Endodermal cell (in vitro differentiated cells): ENCODE data around the gene MDM1. TPM values are rescaled to one million over a fixed set of nuclear protein-coding genes. Genes with fewer than 3 reads are reported as not detected.

Source experiments
- DNase-seq: peaks from one replicate; pipeline ENCODE4 v3.0.0-alpha.2; 2017
- H3K27ac ChIP-seq: 2 replicates; pipeline ENCODE4 v1.5.1; 2013; ENCODE audit warnings: mild to moderate bottlenecking, low read depth, low read length, moderate library complexity
- H3K27me3 ChIP-seq: 2 replicates; pipeline ENCODE4 v1.6.1; 2013; ENCODE audit warnings: mild to moderate bottlenecking, low read length, moderate library complexity; ENCODE audit not compliant: insufficient read depth, control insufficient read depth, poor library complexity, severe bottlenecking
- H3K36me3 ChIP-seq: 2 replicates; pipeline ENCODE4 v1.7.0; 2013; ENCODE audit warnings: mild to moderate bottlenecking, low read length, moderate library complexity; ENCODE audit not compliant: control insufficient read depth, insufficient read depth
- H3K4me1 ChIP-seq: one replicate; pipeline ENCODE4 v1.7.0; 2013; ENCODE audit warnings: low read length; ENCODE audit not compliant: control insufficient read depth, insufficient read depth
- H3K4me3 ChIP-seq: 2 replicates; pipeline ENCODE4 v1.5.1; 2013; ENCODE audit warnings: mild to moderate bottlenecking, low read length, moderate library complexity
- H3K9ac ChIP-seq: 2 replicates; pipeline ENCODE4 v1.6.1; 2013; ENCODE audit warnings: mild to moderate bottlenecking, low read length, moderate library complexity; ENCODE audit not compliant: poor library complexity, severe bottlenecking; ENCODE audit errors: extremely low read depth
- H3K9me3 ChIP-seq: 2 replicates; pipeline ENCODE4 v1.6.1; 2013; ENCODE audit warnings: mild to moderate bottlenecking, low read length, moderate library complexity; ENCODE audit not compliant: control insufficient read depth
- H3K27ac Mint-ChIP-seq: 2 replicates; pipeline ENCODE4 v1.8.0; 2020; ENCODE audit warnings: mixed read lengths
- H3K27me3 Mint-ChIP-seq: 2 replicates; pipeline ENCODE4 v1.8.0; 2021; ENCODE audit warnings: mild to moderate bottlenecking, mixed read lengths; ENCODE audit not compliant: insufficient read depth
- H3K36me3 Mint-ChIP-seq: 2 replicates; pipeline ENCODE4 v1.8.0; 2020; ENCODE audit warnings: low read depth, mixed read lengths
- H3K4me1 Mint-ChIP-seq: 2 replicates; pipeline ENCODE4 v1.8.0; 2020; ENCODE audit warnings: mixed read lengths
- H3K4me3 Mint-ChIP-seq: 2 replicates; pipeline ENCODE4 v1.8.0; 2020; ENCODE audit warnings: mild to moderate bottlenecking, moderate library complexity, mixed read lengths
- H3K9me3 Mint-ChIP-seq: 2 replicates; pipeline ENCODE4 v1.8.0; 2020; ENCODE audit warnings: mild to moderate bottlenecking, mixed read lengths
- WGBS, 2 experiments: methylation state at CpG; one replicate each; pipeline versions ENCODE4 v1.1.5 to v1.1.7; 2013; ENCODE audit warnings: missing lambda C conversion rate in 2 of 2, mixed read lengths in 1 of 2; ENCODE audit not compliant: insufficient coverage in 1 of 2, insufficient read length in 1 of 2; 5-methylcytosine and 5-hydroxymethylcytosine counted together
- total RNA-seq, 2 donors: library from RNA; stranded (reverse); fragmentation: NEBNext Ultra II Directional in 1 of 2; extraction: Animal tissue kit (Norgen Biotek cat#: 25700) in 1 of 2; gene quantifications; 2 replicates in 1 of 2; 3 replicates in 1 of 2; pipeline ENCODE4 v1.2.1, GENCODE V29; 2021
- TF ChIP-seq, protein P1 (sequence below): fragments of 200-600 bp; sonication (generic); conservative IDR thresholded peaks from 2 replicates; pipeline ENCODE4 v1.5.0; 2021; ENCODE audit warnings: antibody characterized with exemption, mild to moderate bottlenecking

MDM1 gene
- total RNA-seq, 2 donors from 2014 or later, result 20.2 to 21.2 TPM

GRCh38 chr12:68270358-68270757 lies 61.8 kb downstream of the MDM1 start:
- Mint-ChIP-seq H3K27ac (no peak overlapping the region), H3K27me3 (peaks cover 3% of the 10 kb centered on the region), H3K9me3 (no peaks in the 10 kb centered on the region), H3K4me3 (no peak overlapping the region), H3K36me3 (no peaks in the 10 kb centered on the region), H3K4me1 (peaks cover 11% of the 10 kb centered on the region)
- no peak overlapping the region for H3K27ac ChIP-seq
- no peak for DNase-seq
- H3K9ac ChIP-seq, result no peak overlapping the region
- H3K9me3 ChIP-seq, result no peaks in the 10 kb centered on the region
- 95 to 100% methylated on average over 2 to 3 of the region's 3 CpGs for WGBS, 2 experiments
- no peaks in the 10 kb centered on the region for H3K4me1 ChIP-seq
- TF ChIP-seq, protein P1, sequence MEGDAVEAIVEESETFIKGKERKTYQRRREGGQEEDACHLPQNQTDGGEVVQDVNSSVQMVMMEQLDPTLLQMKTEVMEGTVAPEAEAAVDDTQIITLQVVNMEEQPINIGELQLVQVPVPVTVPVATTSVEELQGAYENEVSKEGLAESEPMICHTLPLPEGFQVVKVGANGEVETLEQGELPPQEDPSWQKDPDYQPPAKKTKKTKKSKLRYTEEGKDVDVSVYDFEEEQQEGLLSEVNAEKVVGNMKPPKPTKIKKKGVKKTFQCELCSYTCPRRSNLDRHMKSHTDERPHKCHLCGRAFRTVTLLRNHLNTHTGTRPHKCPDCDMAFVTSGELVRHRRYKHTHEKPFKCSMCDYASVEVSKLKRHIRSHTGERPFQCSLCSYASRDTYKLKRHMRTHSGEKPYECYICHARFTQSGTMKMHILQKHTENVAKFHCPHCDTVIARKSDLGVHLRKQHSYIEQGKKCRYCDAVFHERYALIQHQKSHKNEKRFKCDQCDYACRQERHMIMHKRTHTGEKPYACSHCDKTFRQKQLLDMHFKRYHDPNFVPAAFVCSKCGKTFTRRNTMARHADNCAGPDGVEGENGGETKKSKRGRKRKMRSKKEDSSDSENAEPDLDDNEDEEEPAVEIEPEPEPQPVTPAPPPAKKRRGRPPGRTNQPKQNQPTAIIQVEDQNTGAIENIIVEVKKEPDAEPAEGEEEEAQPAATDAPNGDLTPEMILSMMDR, result no peak
- no peaks in the 10 kb centered on the region for H3K36me3 ChIP-seq
- H3K27me3 ChIP-seq, result no peaks in the 10 kb centered on the region
- no peak overlapping the region for H3K4me3 ChIP-seq

DNA sequence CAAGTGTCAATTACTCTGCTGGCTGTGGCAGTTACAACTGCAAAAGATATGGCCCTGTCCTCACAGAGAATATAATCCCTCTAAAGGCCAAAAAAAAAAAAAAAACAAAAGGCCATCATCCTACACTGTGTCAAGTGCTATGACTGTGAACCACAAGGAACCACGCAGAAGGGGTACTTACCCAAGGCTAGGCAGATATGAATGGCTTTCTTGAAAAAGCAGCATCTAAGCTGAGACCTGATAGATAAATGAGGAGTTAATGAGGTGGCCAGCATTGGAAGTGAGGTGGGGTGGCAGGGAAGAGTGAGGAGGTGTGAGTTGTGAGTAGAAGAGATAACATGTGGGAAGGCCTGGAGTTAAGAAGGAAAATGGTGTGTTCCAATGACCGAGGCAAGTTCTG lies 62.4 kb downstream of the MDM1 start:
- DNase-seq, result no peak
- Histone ChIP-seq H3K9ac (no peak overlapping the region), H3K36me3 (no peaks in the 10 kb centered on the region), H3K4me1 (no peaks in the 10 kb centered on the region), H3K4me3 (no peak overlapping the region), H3K9me3 (no peaks in the 10 kb centered on the region), H3K27me3 (no peaks in the 10 kb centered on the region), H3K27ac (no peak overlapping the region)
- no peak overlapping the region for H3K4me3 Mint-ChIP-seq
- TF ChIP-seq, protein P1, result no peak
- peaks cover 11% of the 10 kb centered on the region for H3K4me1 Mint-ChIP-seq
- WGBS, 2 experiments, result 90 to 98% methylated on average over 2 of the region's 2 CpGs
- H3K27ac Mint-ChIP-seq, result no peak overlapping the region
- no peaks in the 10 kb centered on the region for H3K36me3 Mint-ChIP-seq
- no peaks in the 10 kb centered on the region for H3K9me3 Mint-ChIP-seq
- H3K27me3 Mint-ChIP-seq, result peaks cover 3% of the 10 kb centered on the region

DNA sequence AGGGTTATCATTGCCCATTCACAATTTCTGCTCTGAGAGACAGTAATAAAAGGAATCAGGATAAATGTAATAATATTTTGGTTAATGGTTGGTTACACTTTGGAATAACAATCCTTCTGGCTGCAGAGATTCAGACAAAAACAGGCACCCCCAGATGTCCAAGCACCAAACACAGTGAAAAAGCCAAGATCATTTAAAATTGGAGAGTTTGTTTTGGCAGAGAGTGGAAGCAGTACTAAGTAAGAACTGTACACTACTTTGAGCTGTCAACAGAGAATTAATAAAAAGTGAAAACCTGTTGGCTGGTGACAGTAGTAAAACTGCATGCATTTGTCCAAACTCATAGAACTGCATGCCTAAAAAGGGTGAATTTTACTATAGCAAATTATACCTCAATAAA lies 63.2 kb downstream of the MDM1 start:
- Mint-ChIP-seq H3K27me3 (peaks cover 10% of the 10 kb centered on the region), H3K9me3 (no peaks in the 10 kb centered on the region)
- no peak overlapping the region for H3K4me3 ChIP-seq

More for the DNA sequence above, 63.2 kb downstream of the MDM1 start:
- Histone ChIP-seq H3K4me1 (no peaks in the 10 kb centered on the region), H3K9me3 (no peaks in the 10 kb centered on the region), H3K36me3 (no peaks in the 10 kb centered on the region), H3K27me3 (no peaks in the 10 kb centered on the region), H3K27ac (no peak overlapping the region), H3K9ac (no peak overlapping the region)
- TF ChIP-seq, protein P1, result no peak
- no peak overlapping the region for H3K4me3 Mint-ChIP-seq
- H3K4me1 Mint-ChIP-seq, result peaks cover 11% of the 10 kb centered on the region
- H3K27ac Mint-ChIP-seq, result no peak overlapping the region
- no peaks in the 10 kb centered on the region for H3K36me3 Mint-ChIP-seq
- DNase-seq, result no peak
